Spleen (tissue), 11 donors: ENCODE measurements around the gene SLC16A5. TPM values are rescaled to one million over a fixed set of nuclear protein-coding genes. Genes with fewer than 3 reads are reported as not detected.
"Not testable (repeated sequence)": the region's sequence is repeated elsewhere in the genome, so short reads cannot be mapped to it uniquely, and the experiment has no call there.

Experiments
- DNase-seq: peaks from one replicate; pipeline ENCODE4 v3.0.0-alpha.2; 2020
- H3K27ac ChIP-seq, 8 donors: fragments of 200-600 bp; sonication (generic) in 7 of 8; 1 replicate in 4 of 8; 2 replicates in 4 of 8; pipeline versions ENCODE4 v1.5.0 to v1.8.0; 2016 to 2021; ENCODE audit warnings: inconsistent platforms in 4 of 8, mild to moderate bottlenecking in 4 of 8, moderate library complexity in 1 of 8
- H3K27me3 ChIP-seq, 7 donors: fragments of 200-600 bp; sonication (generic) in 6 of 7; replicated peaks in 1 of 7; 1 replicate in 4 of 7; 2 replicates in 3 of 7; pipeline versions ENCODE4 v1.5.0 to v1.8.0; 2016 to 2021; ENCODE audit warnings: inconsistent platforms in 3 of 7, mild to moderate bottlenecking in 1 of 7
- H3K36me3 ChIP-seq, 6 donors: fragments of 200-600 bp; sonication (generic) in 5 of 6; 1 replicate in 4 of 6; 2 replicates in 2 of 6; pipeline versions ENCODE4 v1.5.0 to v1.8.0; 2016 to 2021; ENCODE audit warnings: inconsistent platforms in 2 of 6
- H3K4me1 ChIP-seq, 6 donors: fragments of 200-600 bp; sonication (generic) in 5 of 6; 1 replicate in 3 of 6; 2 replicates in 3 of 6; pipeline versions ENCODE4 v1.5.0 to v1.8.0; 2016 to 2021; ENCODE audit warnings: inconsistent platforms in 3 of 6
- H3K4me3 ChIP-seq, 8 donors: fragments of 200-600 bp; sonication (generic) in 7 of 8; 1 replicate in 4 of 8; 2 replicates in 4 of 8; pipeline versions ENCODE4 v1.5.0 to v1.8.0; 2016 to 2021; ENCODE audit warnings: inconsistent platforms in 4 of 8, mild to moderate bottlenecking in 4 of 8, moderate library complexity in 2 of 8
- H3K9me3 ChIP-seq, 8 donors: fragments of 200-600 bp; sonication (generic) in 7 of 8; 1 replicate in 4 of 8; 2 replicates in 4 of 8; pipeline versions ENCODE4 v1.5.0 to v1.8.0; 2016 to 2021; ENCODE audit warnings: inconsistent platforms in 4 of 8
- POLR2A ChIP-seq, 3 donors: fragments of 450-650 bp; IDR thresholded peaks; one replicate each; pipeline ENCODE4 v1.5.1; 2017; ENCODE audit warnings: antibody characterized with exemption in 3 of 3, mild to moderate bottlenecking in 1 of 3
- POLR2AphosphoS5 ChIP-seq, 3 donors: sonication (generic); formaldehyde crosslinking; IDR thresholded peaks; one replicate each; pipeline ENCODE4 v1.5.1; 2017; ENCODE audit warnings: antibody characterized with exemption in 3 of 3
- WGBS, 5 donors: extraction: QIAGEN DNeasy Blood & Tissue Kit in 3 of 5; methylation state at CpG; one replicate each; pipeline versions ENCODE4 v1.1.5 to v1.1.7; 2013 to 2018; 5-methylcytosine and 5-hydroxymethylcytosine counted together
- intact Hi-C: fragments of 100-400 bp; cut with DNase I; formaldehyde crosslinking; loops from one replicate; pipeline ENCODE4 v1.15.0; 2023; ENCODE audit warnings: low total_unique reads
- polyA plus RNA-seq, 3 donors: library from polyadenylated mRNA; stranded (reverse); fragments of 200-250 nt; gene quantifications; one replicate each; pipeline ENCODE4 v1.2.1, GENCODE V29; 2013
- total RNA-seq, 7 donors: library from RNA; depleted of rRNA in 3 of 7; stranded (reverse); fragments of >200 nt in 3 of 7; fragmentation: NEBNext Ultra II Directional in 4 of 7; extraction: Animal tissue kit (Norgen Biotek cat#: 25700) in 4 of 7; gene quantifications; one replicate each; pipeline versions ENCODE4 v1.1.0 to v1.2.1, GENCODE V29; 2016 to 2021
- TF ChIP-seq, protein P1 (sequence below), 11 experiments: fragments of 200-600 bp in 7 of 11; fragments of 450-650 bp in 4 of 11; sonication (generic) in 4 of 11; IDR thresholded peaks in 8 of 11; conservative IDR thresholded peaks in 3 of 11; 1 replicate in 7 of 11; 2 replicates in 4 of 11; pipeline versions ENCODE4 v1.4.0 to v1.8.0; 2016 to 2021; ENCODE audit warnings: antibody characterized with exemption in 11 of 11, inconsistent platforms in 4 of 11, mild to moderate bottlenecking in 1 of 11
- donor health status: healthy with polysubstance abuse.
- donor health status: DM: no; HTN: no; CAD: no; lungs with moderate emphysema.
- donor health status: DM: no; HTN: no; CAD: no.
- donor health status: Bipolar disorder and iron deficiency.
- donor health status: healthy.
- donor health status: DM: no; HTN: no; CAD: no.
- donor health status: DM: yes; HTN: yes; CAD: no.

Gene SLC16A5
- total and polyA plus RNA-seq, 10 donors, result 3.1 to 31.0 (median 12.2) TPM

DNA sequence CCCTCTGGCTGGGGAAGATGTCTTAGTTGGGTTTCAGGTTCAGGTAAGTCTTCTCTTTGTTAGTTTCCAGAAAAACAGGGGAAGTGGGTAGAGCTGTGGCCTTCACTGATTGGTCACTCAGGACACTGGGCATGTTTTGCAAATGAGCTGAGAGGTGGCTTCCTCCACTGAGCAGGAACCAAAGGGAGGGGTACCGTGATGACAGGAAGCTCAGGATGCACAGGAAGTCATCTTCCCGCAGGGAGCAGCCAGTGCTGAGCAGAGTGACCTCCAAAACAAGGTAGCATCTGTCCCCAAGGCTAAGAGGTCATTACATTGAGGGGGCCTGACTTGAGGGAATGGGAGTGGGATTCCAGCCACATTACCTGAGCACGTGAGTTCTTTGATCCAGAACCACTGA, 38.2 kb downstream of the SLC16A5 start:
- Histone ChIP-seq H3K27me3 (no peaks in the 10 kb centered on the region), H3K4me3 (peak overlapping the region in 1 of 8 donors; percentile 38), H3K9me3 (no peaks in the 10 kb centered on the region), H3K4me1 (peaks cover 26 to 66% (median 41%) of the 10 kb centered on the region in 6 donors), H3K36me3 (peaks cover 0 to 31% (median 23%) of the 10 kb centered on the region in 6 donors), H3K27ac (peak overlapping the region in 7 of 8 donors; percentile 30 to 87 (median 79))
- intact Hi-C loops, result no loop called here
- 23 to 31% (median 26%) methylated on average over 3 of the region's 3 CpGs for WGBS, 5 donors
- no peak for DNase-seq
- peak in 1 of 3 donors; percentile 39 for TF ChIP-seq POLR2AphosphoS5 (IDR thresholded peaks at IDR 0.05)
- TF ChIP-seq, protein P1, sequence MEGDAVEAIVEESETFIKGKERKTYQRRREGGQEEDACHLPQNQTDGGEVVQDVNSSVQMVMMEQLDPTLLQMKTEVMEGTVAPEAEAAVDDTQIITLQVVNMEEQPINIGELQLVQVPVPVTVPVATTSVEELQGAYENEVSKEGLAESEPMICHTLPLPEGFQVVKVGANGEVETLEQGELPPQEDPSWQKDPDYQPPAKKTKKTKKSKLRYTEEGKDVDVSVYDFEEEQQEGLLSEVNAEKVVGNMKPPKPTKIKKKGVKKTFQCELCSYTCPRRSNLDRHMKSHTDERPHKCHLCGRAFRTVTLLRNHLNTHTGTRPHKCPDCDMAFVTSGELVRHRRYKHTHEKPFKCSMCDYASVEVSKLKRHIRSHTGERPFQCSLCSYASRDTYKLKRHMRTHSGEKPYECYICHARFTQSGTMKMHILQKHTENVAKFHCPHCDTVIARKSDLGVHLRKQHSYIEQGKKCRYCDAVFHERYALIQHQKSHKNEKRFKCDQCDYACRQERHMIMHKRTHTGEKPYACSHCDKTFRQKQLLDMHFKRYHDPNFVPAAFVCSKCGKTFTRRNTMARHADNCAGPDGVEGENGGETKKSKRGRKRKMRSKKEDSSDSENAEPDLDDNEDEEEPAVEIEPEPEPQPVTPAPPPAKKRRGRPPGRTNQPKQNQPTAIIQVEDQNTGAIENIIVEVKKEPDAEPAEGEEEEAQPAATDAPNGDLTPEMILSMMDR (IDR thresholded peaks at IDR 0.05 in 8 of 11, conservative IDR thresholded peaks at IDR 0.05 in 3 of 11), result no peak

DNA sequence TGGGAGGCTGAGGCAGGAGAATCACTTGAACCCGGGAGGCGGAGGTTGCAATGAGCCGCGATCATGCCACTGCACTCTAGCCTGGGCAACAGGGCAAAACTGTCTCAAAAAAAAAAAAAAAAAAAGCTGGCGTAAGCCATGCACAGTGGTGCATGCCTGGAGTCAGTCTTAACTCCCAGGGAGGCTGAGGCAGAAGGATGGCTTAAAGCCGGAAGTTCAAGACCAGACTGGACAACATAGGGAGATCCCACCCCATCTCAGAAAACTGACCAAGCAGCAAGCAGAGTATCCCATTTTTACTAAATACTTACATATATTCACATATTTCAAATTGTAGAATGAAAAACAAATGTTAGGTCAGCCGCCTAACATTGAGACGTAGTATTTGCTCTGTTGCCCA, 39.2 kb downstream of the SLC16A5 start:
- Histone ChIP-seq H3K9me3 (no peaks in the 10 kb centered on the region), H3K4me1 (peaks cover 26 to 68% (median 47%) of the 10 kb centered on the region in 6 donors), H3K4me3 (no peak overlapping the region), H3K36me3 (peaks cover 0 to 24% (median 21%) of the 10 kb centered on the region in 6 donors), H3K27me3 (no peaks in the 10 kb centered on the region), H3K27ac (peak overlapping the region in 4 of 8 donors; percentile 48 to 87 (median 82))
- WGBS, 5 donors, result 83 to 99% (median 92%) methylated on average over 7 to 8 of the region's 8 CpGs
- TF ChIP-seq, protein P1 (IDR thresholded peaks at IDR 0.05 in 8 of 11, conservative IDR thresholded peaks at IDR 0.05 in 3 of 11), result no peak
- TF ChIP-seq POLR2A (IDR thresholded peaks at IDR 0.05), result no peak
- TF ChIP-seq POLR2AphosphoS5 (IDR thresholded peaks at IDR 0.05), result no peak
- no peak for DNase-seq
- intact Hi-C loops, result no loop called here

DNA sequence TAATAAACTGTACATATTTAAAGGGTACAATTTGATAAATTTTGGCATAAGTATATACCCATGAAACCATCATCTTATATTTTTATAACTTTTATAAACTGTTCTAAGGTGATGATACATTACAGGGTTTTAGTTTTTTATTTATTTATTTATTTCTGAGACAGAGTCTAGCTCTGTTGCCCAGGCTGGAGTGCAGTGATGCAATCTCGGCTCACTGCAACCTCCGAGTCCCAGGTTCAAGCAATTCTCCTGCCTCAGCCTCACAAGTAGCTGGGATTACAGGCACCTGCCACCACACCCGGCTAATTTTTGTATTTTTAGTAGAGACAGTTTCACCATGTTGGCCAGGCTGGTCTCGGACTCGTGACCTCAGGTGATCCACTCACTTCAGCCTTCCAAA, 40.2 kb downstream of the SLC16A5 start:
- H3K27me3 ChIP-seq, H3K4me3 ChIP-seq, H3K9me3 ChIP-seq, DNase-seq, intact Hi-C loops: not testable (repeated sequence)
- WGBS, 5 donors, result 85 to 93% (median 89%) methylated on average over 5 of the region's 5 CpGs
- Histone ChIP-seq H3K27ac (peak overlapping the region in 2 of 8 donors; percentile 48 to 87), H3K4me1 (peaks cover 29 to 78% (median 55%) of the 10 kb centered on the region in 6 donors), H3K36me3 (peaks cover 0 to 24% (median 21%) of the 10 kb centered on the region in 6 donors)

DNA sequence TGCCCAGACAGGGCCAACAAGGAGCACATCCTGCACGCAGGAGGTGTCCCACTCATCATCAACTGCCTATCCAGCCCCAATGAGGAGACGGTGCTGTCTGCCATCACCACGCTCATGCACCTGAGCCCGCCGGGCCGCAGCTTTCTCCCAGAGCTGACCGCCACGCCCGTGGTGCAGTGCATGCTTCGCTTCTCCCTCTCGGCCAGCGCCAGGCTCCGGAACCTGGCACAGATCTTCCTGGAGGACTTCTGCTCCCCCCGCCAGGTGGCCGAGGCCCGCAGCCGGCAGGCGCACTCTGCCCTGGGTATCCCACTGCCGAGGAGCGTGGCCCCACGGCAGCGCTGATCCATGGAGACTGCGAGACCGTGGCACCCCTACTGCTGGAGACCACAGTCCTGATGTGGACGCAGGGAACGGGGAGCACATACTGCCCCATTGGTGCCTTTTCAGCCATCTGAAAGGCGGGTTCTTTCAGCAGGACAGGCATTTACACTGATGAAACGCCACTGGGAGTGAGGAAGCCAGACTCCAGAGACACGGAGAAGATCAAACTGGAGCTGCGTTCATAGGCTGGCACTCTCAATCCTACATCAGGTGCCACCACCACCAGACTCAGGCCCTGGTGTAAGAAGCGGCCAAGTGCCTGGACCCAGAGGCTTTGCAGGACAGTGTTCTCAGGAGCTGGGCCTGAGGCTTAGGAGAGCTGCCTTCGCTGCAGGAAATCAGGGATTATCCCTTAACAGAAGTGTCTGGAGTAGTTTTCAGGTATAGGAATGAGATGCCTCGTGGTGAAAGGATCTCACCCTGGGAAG, 41.1 kb downstream of the SLC16A5 start:
- intact Hi-C loops, result no loop called here
- H3K36me3 ChIP-seq, result peaks cover 0 to 24% (median 21%) of the 10 kb centered on the region in 6 donors
- peak; percentile 75 for DNase-seq
- no peaks in the 10 kb centered on the region for H3K27me3 ChIP-seq
- TF ChIP-seq POLR2AphosphoS5 (IDR thresholded peaks at IDR 0.05) (peak in 2 of 3 donors; percentile 32 to 76), POLR2A (IDR thresholded peaks at IDR 0.05) (no peak)
- 91 to 94% (median 92%) methylated on average over 11 to 33 of the region's 33 CpGs for WGBS, 5 donors
- H3K4me3 ChIP-seq, result no peak overlapping the region
- H3K4me1 ChIP-seq, result peaks cover 29 to 73% (median 54%) of the 10 kb centered on the region in 6 donors
- no peaks in the 10 kb centered on the region for H3K9me3 ChIP-seq
- peak overlapping the region in 1 of 8 donors; percentile 28 for H3K27ac ChIP-seq

DNA sequence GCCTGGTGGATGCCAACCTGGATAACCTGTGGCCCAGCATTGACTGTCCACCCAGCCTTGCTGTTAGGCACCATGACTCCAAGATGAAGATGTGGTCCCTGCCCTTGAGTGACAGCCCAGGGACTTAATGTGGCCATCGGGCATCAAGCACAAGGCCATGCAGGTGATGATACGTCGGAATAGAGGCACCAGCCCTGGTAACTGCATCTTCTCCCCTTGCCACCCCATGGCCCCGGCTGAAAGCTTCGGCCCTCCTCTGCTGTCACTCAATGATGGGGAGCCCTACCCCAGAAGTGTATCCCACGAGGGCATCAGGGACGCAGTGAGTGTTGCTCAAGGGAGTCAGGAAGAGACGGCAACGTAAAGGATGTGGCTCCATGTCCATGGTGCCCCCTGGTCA, 41.8 kb downstream of the SLC16A5 start:
- TF ChIP-seq POLR2A (IDR thresholded peaks at IDR 0.05) (no peak), POLR2AphosphoS5 (IDR thresholded peaks at IDR 0.05) (no peak)
- TF ChIP-seq, protein P1 (IDR thresholded peaks at IDR 0.05 in 8 of 11, conservative IDR thresholded peaks at IDR 0.05 in 3 of 11), result no peak
- H3K27me3 ChIP-seq, result no peaks in the 10 kb centered on the region
- H3K4me3 ChIP-seq, result peak overlapping the region in 1 of 8 donors; percentile 96
- intact Hi-C loops, result no loop called here
- peak overlapping the region in 2 of 8 donors; percentile 94 to 96 for H3K27ac ChIP-seq
- peaks cover 26 to 66% (median 47%) of the 10 kb centered on the region in 6 donors for H3K4me1 ChIP-seq
- peak; percentile 62 for DNase-seq
- H3K36me3 ChIP-seq, result peaks cover 0 to 28% (median 21%) of the 10 kb centered on the region in 6 donors
- 86 to 93% (median 89%) methylated on average over 9 of the region's 9 CpGs for WGBS, 5 donors
- no peaks in the 10 kb centered on the region for H3K9me3 ChIP-seq
